ENCODE results near the gene FBN3.
"Not testable (repeated sequence)": the region's sequence is repeated elsewhere in the genome, so short reads cannot be mapped to it uniquely, and the experiment has no call there.

The FBN3 gene

GRCh38 chr19:8149261-8150094, at the start of gene FBN3:
FBN3 (minus strand) TSS chr19:8149592; CDS start chr19:8147480, 2,112 bp downstream.
- no peak for DNase-seq (ENCODE audit: low read depth, low spot score)

GRCh38 chr19:8196271-8196927, 47.0 kb upstream of the FBN3 start:
- DNase-seq (ENCODE audit: low read depth, low spot score): no peak

- no peak for DNase-seq (ENCODE audit: low read depth, low spot score)
Measured at GRCh38 chr19:8194528-8195267, 45.3 kb upstream of the FBN3 start.

- no peak for DNase-seq (ENCODE audit: low read depth, low spot score)
Measured at GRCh38 chr19:8192221-8192820, 42.9 kb upstream of the FBN3 start.

- no peak for DNase-seq (ENCODE audit: low read depth, low spot score)
Measured at GRCh38 chr19:8185343-8186068, 36.1 kb upstream of the FBN3 start.

- DNase-seq (ENCODE audit: low read depth, low spot score): no peak
Measured at GRCh38 chr19:8184274-8184673, 34.9 kb upstream of the FBN3 start.

GRCh38 chr19:8180018-8180417, 30.6 kb upstream of the FBN3 start:
- no peak for DNase-seq (ENCODE audit: low read depth, low spot score)

GRCh38 chr19:8174706-8175105, 25.3 kb upstream of the FBN3 start:
- no peak for DNase-seq (ENCODE audit: low read depth, low spot score)

- DNase-seq (ENCODE audit: low read depth, low spot score): no peak
Measured at GRCh38 chr19:8168537-8168936, 19.1 kb upstream of the FBN3 start.

GRCh38 chr19:8167985-8168384, 18.6 kb upstream of the FBN3 start:
- no peak for DNase-seq (ENCODE audit: low read depth, low spot score)

- DNase-seq (ENCODE audit: low read depth, low spot score): no peak
Measured at GRCh38 chr19:8163759-8164158, 14.4 kb upstream of the FBN3 start.

- no peak for DNase-seq (ENCODE audit: low read depth, low spot score)
Measured at GRCh38 chr19:8161135-8161646, 11.8 kb upstream of the FBN3 start.

GRCh38 chr19:8159322-8159721, 9.9 kb upstream of the FBN3 start:
- not testable (repeated sequence) for DNase-seq (ENCODE audit: low read depth, low spot score)

GRCh38 chr19:8158411-8159074, 9.2 kb upstream of the FBN3 start:
- peak; percentile 7 for DNase-seq (ENCODE audit: low read depth, low spot score)

- DNase-seq (ENCODE audit: low read depth, low spot score): no peak
Measured at GRCh38 chr19:8155318-8155717, 5.9 kb upstream of the FBN3 start.

GRCh38 chr19:8154014-8154413, 4.6 kb upstream of the FBN3 start:
- DNase-seq (ENCODE audit: low read depth, low spot score): not testable (repeated sequence)

- DNase-seq (ENCODE audit: low read depth, low spot score): no peak
Measured at GRCh38 chr19:8151767-8152035, 2.3 kb upstream of the FBN3 start.

GRCh38 chr19:8150998-8151766, 1.8 kb upstream of the FBN3 start:
- no peak for DNase-seq (ENCODE audit: low read depth, low spot score)

- no peak for DNase-seq (ENCODE audit: low read depth, low spot score)
Measured at GRCh38 chr19:8150178-8150865, 930 bp upstream of the FBN3 start.

Data from activated naive CD8-positive, alpha-beta T cell treated with anti-CD3 and anti-CD28 coated beads, Interleukin-2, amount 50 U/mL, for 16 hours (primary cell).